A549 (cell line): Measurements from ENCODE around the gene PRKCE. TPM values are rescaled to one million over a fixed set of nuclear protein-coding genes. Genes with fewer than 3 reads are reported as not detected.

Source experiments
- ATAC-seq, 2 experiments: fragments of 200-7000 bp in 1 of 2; fragments of >200 bp in 1 of 2; cut with Nextera tagmentation in 1 of 2; cut with Tn5 transposase in 1 of 2; 3 replicates each; pipeline versions ENCODE4 v1.8.0 to v1.9.1; 2018 to 2020; ENCODE audit warnings: mild to moderate bottlenecking in 1 of 2, moderate library complexity in 1 of 2
- CTCF ChIA-PET: fragments of 300-600 bp; sonication (Branson Sonifier 250); formaldehyde crosslinking; extraction: SDS; loops from one replicate; lab custom pipeline; 2021; ENCODE audit warnings: antibody characterized with exemption, inconsistent platforms; lab: Yijun Ruan, JAX
- POLR2A ChIA-PET: fragments of 350-600 bp; formaldehyde crosslinking; extraction: SDS; loops from one replicate; lab custom pipeline; 2021; ENCODE audit warnings: antibody characterized with exemption, inconsistent platforms; lab: Yijun Ruan, JAX
- DNase-seq, 2 experiments: peaks; one replicate each; pipeline versions ENCODE4 v3.0.0 to v3.0.0-alpha.2; 2011 to 2016; ENCODE audit warnings: low read depth in 1 of 2, low spot score in 1 of 2
- FAIRE-seq: peaks from 2 replicates; lab custom pipeline; 2011; peaks lifted over from hg19 to GRCh38; lab: Jason Lieb, UNC
- H3K27ac ChIP-seq, 2 experiments: fragments of >200 bp; sonication (Bioruptor Twin); formaldehyde crosslinking; 3 replicates each; pipeline ENCODE4 v1.5.1; 2016 to 2017
- H3K4me1 ChIP-seq: fragments of >200 bp; sonication (Bioruptor Twin); formaldehyde crosslinking; 3 replicates; pipeline ENCODE4 v1.6.1; 2016
- H3K4me2 ChIP-seq: fragments of >200 bp; sonication (Bioruptor Twin); formaldehyde crosslinking; 3 replicates; pipeline ENCODE4 v1.6.1; 2016
- H3K4me3 ChIP-seq: fragments of >200 bp; sonication (Bioruptor Twin); formaldehyde crosslinking; 3 replicates; pipeline ENCODE4 v1.5.1; 2016
- H3K9me3 ChIP-seq: fragments of >200 bp; sonication (Bioruptor Twin); formaldehyde crosslinking; 3 replicates; pipeline ENCODE4 v1.6.1; 2016
- CHD2 ChIP-seq: fragments of 150-350 bp; IDR thresholded peaks from 2 replicates; pipeline ENCODE4 v1.6.1; 2014; ENCODE audit warnings: low read length; ENCODE audit not compliant: partially characterized antibody
- CHD4 ChIP-seq: fragments of 200-600 bp; sonication (generic); IDR thresholded peaks from 2 replicates; pipeline ENCODE4 v1.6.1; 2016; ENCODE audit warnings: antibody characterized with exemption, mild to moderate bottlenecking, borderline replicate concordance
- EHF ChIP-seq: fragments of 250-450 bp; sonication (Bioruptor Pico); IDR thresholded peaks from 2 replicates; pipeline ENCODE4 v1.5.0; 2020; ENCODE audit warnings: mild to moderate bottlenecking
- EHMT2 ChIP-seq: fragments of 200-600 bp; sonication (generic); IDR thresholded peaks from 2 replicates; pipeline ENCODE4 v1.6.1; 2016; ENCODE audit warnings: antibody characterized with exemption, low read depth, mild to moderate bottlenecking, moderate library complexity
- FOXS1 ChIP-seq: fragments of 250-450 bp; sonication (Bioruptor Pico); IDR thresholded peaks from 2 replicates; pipeline ENCODE4 v1.5.0; 2020; ENCODE audit warnings: mild to moderate bottlenecking, moderate library complexity
- HDAC2 ChIP-seq: fragments of 200-600 bp; sonication (generic); IDR thresholded peaks from 2 replicates; pipeline ENCODE4 v1.6.1; 2016
- HEYL ChIP-seq: fragments of 250-450 bp; sonication (Bioruptor Pico); IDR thresholded peaks from 2 replicates; pipeline ENCODE4 v1.8.0; 2021; ENCODE audit warnings: mild to moderate bottlenecking, moderate library complexity
- KDM1A ChIP-seq: fragments of 200-600 bp; sonication (generic); IDR thresholded peaks from 2 replicates; pipeline ENCODE4 v1.6.1; 2016; ENCODE audit warnings: low read depth, mild to moderate bottlenecking
- MAFK ChIP-seq: fragments of 450-650 bp; IDR thresholded peaks from 2 replicates; pipeline ENCODE4 v1.6.1; 2014; ENCODE audit not compliant: partially characterized antibody
- WGBS: methylation state at CpG from one replicate; pipeline ENCODE4 v1.1.6; 2017; ENCODE audit errors: missing lambda C conversion rate; 5-methylcytosine and 5-hydroxymethylcytosine counted together
- polyA plus RNA-seq, 4 experiments: library from polyadenylated mRNA; depleted of rRNA in 3 of 4; stranded (reverse); fragments of >200 nt; fragmentation: RNase III in 1 of 4; extraction: RNeasy Plus Mini Kit Qiagen cat#74134 plus additional on column Dnase treatment in 1 of 4; gene quantifications; 2 replicates in 3 of 4; 3 replicates in 1 of 4; pipeline ENCODE4 v1.2.3, GENCODE V29; 2011 to 2017
- TF ChIP-seq, protein P1 (sequence below): IDR thresholded peaks from 2 replicates; pipeline ENCODE4 v1.6.1; 2012
- TF ChIP-seq, protein P2 (sequence below): IDR thresholded peaks from 2 replicates; pipeline ENCODE4 v1.6.1; 2012; ENCODE audit warnings: low read depth, borderline replicate concordance

PRKCE gene
- polyA plus RNA-seq, 2 of the 4 experiments (the other 2 are of a cell fraction), result 11.5 to 12.0 TPM

DNA sequence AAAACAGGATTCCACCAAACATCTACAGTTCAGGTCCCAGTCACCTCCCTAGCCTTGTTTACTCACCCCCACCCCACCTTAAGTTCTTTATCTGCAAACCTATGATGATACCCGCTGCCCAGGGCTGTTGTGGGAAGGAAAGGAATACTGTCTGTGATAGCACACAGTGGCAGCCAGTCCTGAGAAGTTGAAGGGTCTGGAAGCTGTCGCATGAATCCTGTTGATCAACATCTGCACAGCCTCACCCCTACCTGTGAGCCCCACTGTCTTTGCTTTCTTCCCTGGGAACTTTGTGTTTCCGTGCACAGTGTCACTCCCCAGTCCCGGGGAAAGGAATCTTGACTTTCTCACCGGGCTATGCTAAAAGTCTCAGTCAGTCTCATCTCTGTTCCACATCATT lies 485.0 kb downstream of the PRKCE start (continued):
- TF ChIP-seq EHF (no peak), CHD4 (no peak), KDM1A (no peak)

DNA sequence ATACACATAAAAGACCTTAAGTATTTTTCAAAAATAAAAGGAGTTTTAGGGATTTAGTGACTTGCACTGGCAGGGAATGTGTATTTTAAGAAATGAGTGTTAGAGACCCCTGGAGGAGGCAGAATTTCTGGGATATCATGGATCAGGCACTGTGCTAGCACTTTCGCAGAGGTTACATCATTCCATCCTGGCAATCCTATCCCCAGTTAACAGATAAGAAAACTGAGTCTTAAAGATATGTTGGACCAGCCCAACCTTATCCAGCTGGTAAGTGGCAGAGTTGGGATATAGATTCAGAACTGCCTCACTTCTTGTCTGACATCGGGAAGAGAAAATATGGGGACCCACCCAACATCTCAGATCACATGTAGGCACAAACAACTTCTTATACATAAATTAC lies 485.5 kb downstream of the PRKCE start:
- no peak for ATAC-seq
- Histone ChIP-seq H3K27ac (no peak overlapping the region), H3K4me1 (peaks cover 8% of the 10 kb centered on the region), H3K9me3 (no peaks in the 10 kb centered on the region)
- ChIA-PET CTCF (interaction anchor here (1.2 kb wide), 1 partner anchor 9 kb away, joined by 4 read pairs; no protein-coding TSS in a partner anchor), POLR2A (no interaction called here)
- TF ChIP-seq EHMT2 (no peak), HDAC2 (no peak), CHD2 (no peak), KDM1A (no peak), FOXS1 (no peak)
- TF ChIP-seq, protein P1, sequence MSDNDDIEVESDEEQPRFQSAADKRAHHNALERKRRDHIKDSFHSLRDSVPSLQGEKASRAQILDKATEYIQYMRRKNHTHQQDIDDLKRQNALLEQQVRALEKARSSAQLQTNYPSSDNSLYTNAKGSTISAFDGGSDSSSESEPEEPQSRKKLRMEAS, result no peak
- TF ChIP-seq, protein P2, sequence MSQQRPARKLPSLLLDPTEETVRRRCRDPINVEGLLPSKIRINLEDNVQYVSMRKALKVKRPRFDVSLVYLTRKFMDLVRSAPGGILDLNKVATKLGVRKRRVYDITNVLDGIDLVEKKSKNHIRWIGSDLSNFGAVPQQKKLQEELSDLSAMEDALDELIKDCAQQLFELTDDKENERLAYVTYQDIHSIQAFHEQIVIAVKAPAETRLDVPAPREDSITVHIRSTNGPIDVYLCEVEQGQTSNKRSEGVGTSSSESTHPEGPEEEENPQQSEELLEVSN, result no peak
- TF ChIP-seq, all 56 proteins: peak for 0
- Histone ChIP-seq H3K4me3 (no peak overlapping the region), H3K4me2 (no peak overlapping the region)
- 79% methylated on average over 2 of the region's 2 CpGs for WGBS
- FAIRE-seq, result no peak
- no peak for DNase-seq

DNA sequence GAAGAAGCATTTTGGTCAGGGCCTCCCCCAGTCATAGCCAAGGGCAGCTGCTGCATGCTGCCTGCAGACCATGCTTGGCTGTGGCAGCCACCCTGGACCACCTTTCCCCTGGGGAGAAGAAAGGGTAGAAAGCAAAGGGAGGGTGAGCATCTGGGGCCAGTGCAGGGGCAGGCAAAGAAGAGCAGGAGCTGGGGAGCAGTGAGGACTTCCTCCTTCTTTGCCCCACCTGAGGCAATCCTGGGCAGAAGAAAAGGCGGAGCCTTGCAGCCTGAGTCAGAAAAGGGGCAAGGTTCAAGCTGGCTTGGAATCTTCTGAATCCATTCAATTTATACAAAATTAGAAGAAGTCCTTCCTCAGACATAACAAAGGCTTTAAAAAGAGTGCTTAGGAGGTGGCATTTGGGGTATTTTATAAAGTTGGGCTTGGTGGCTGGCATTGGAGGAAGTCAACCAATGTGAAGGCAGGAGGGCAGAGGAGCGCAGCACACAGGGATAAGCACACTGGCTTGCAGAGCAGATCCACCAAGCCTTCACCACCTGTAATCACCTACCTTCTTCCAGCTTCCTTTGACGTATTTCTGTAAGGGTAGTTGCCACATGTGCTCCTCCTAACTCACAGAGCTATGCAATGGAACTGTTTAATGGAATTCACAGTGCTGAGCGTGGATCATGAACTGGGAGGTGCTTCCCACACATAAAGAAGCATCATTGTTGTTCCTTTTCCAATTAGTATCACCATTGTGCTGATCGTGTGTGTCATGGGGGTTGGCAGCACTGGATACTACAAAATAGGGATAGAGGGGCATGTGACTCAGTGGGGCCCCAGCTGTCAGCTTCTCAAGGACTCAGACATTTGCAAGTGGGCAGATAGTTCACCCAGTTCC lies 491.3 kb downstream of the PRKCE start:
- peak in 1 of 2 experiments; percentile 31 for DNase-seq

DNA sequence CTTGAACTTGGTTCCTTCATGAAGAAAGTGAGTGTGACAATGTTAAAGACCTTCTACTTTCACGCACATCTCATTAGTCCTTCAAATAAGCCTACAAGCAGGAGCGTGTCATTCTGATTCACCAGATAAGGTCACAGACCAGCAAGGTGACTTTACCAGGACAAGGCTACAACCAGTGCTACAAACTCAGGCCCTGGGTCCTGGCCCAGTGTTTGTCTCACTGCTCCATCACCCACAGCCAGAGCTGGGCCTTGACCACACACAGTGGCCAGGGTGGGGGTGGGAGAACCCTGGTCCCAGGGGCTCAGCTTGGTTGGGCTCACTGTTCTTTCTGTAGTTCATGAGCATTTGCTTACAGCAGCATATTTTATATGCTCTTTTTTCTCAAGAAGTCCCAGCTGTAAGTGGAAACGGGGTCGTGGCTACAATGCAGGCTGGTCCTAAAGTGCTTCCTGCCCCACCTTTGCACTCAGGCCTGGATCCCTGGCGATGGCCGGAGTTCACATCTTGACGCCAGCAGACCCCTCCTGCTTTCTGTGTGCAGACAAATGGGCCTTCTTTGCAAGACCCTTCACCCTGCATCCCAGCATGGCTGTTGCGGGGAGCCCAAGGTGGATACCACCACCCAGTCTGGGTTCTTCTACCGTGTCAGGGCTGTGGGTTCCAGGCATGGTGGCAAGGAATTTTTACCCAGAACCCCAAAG lies 492.1 kb downstream of the PRKCE start:
- 94% methylated on average over 9 of the region's 9 CpGs for WGBS
- TF ChIP-seq MAFK, result peak; percentile 77
- no peak for TF ChIP-seq HEYL
- no peak overlapping the region for H3K4me3 ChIP-seq
- ChIA-PET POLR2A (interaction anchor here (1.0 kb wide), 1 partner anchor 8 kb away, joined by 3 read pairs; no protein-coding TSS in a partner anchor), CTCF (interaction anchor here (0.6 to 3.6 kb wide), 6 partner anchors 11 to 429 kb away, joined by 3 to 16 read pairs (median 4); no protein-coding TSS in a partner anchor)
- H3K27ac ChIP-seq, result peak overlapping the region in 1 of 2 experiments; percentile 82; a peak in 3 of 6 replicates
- FAIRE-seq (no peak), ATAC-seq (no peak), DNase-seq (no peak)
- peaks cover 32% of the 10 kb centered on the region for H3K4me1 ChIP-seq
- H3K9me3 ChIP-seq, result no peaks in the 10 kb centered on the region
- no peak overlapping the region; the same call in 2 of the 3 replicates for H3K4me2 ChIP-seq

More for the DNA sequence above, 491.3 kb downstream of the PRKCE start:
- ATAC-seq (peak; percentile 65 to 83; a peak in 5 of 6 replicates), FAIRE-seq (no peak)
- TF ChIP-seq, protein P2, result no peak
- no peak for TF ChIP-seq CHD2
- no peak for TF ChIP-seq HDAC2
- POLR2A ChIA-PET, result interaction anchor here (1.0 kb wide), 1 partner anchor 8 kb away, joined by 3 read pairs; no protein-coding TSS in a partner anchor
- H3K4me3 ChIP-seq, result no peak overlapping the region
- H3K9me3 ChIP-seq, result no peaks in the 10 kb centered on the region
- peak overlapping the region; percentile 51 for H3K4me2 ChIP-seq
- H3K4me1 ChIP-seq, result peaks cover 32% of the 10 kb centered on the region
- WGBS, result 95% methylated on average over 5 of the region's 5 CpGs
- peak overlapping the region; percentile 49 to 82 for H3K27ac ChIP-seq
- CTCF ChIA-PET, result interaction anchor here (1.2 to 3.6 kb wide), 3 partner anchors 11 to 80 kb away, joined by 3 to 16 read pairs (median 4); no protein-coding TSS in a partner anchor
